PC-9 (cell line): ENCODE measurements around the gene SLC2A3. TPM values are rescaled to one million over a fixed set of nuclear protein-coding genes. Genes with fewer than 3 reads are reported as not detected.
"Not testable (repeated sequence)": the region's sequence is repeated elsewhere in the genome, so short reads cannot be mapped to it uniquely, and the experiment has no call there.

ENCODE experiments used
- Bru-seq: library from RNA; stranded (reverse); fragments of 400-500 nt; gene quantifications from one replicate; lab custom pipeline; 2021; lab: Mats Ljungman, UMichigan
- BruChase-seq, 2 experiments: library from RNA; stranded (reverse); fragments of 400-500 nt; gene quantifications; one replicate each; lab custom pipeline; 2021; lab: Mats Ljungman, UMichigan
- BruUV-seq: library from RNA; stranded (reverse); fragments of 400-500 nt; replicated peaks from 2 replicates; lab custom pipeline; 2021; lab: Mats Ljungman, UMichigan
- CTCF ChIA-PET: fragments of 300-600 bp; sonication (Branson Sonifier 250); formaldehyde crosslinking; loops from one replicate; lab custom pipeline; 2022; ENCODE audit warnings: antibody characterized with exemption; lab: Charles Lee
- POLR2A ChIA-PET: fragments of 300-600 bp; sonication (Branson Sonifier 250); formaldehyde crosslinking; loops from one replicate; lab custom pipeline; 2022; ENCODE audit warnings: antibody characterized with exemption; ENCODE audit not compliant: unreplicated experiment; lab: Charles Lee
- DNase-seq, 2 experiments: peaks; one replicate each; pipeline versions ENCODE4 v3.0.0 to v3.0.0-alpha.2; 2015 to 2022; ENCODE audit warnings: mixed read lengths in 1 of 2
- H2AFZ ChIP-seq: fragments of 200-600 bp; sonication (generic); 2 replicates; pipeline ENCODE4 v1.8.1; 2017; ENCODE audit warnings: antibody characterized with exemption
- H3F3A ChIP-seq: fragments of 200-600 bp; sonication (generic); 2 replicates; pipeline ENCODE4 v1.8.1; 2017; ENCODE audit warnings: antibody characterized with exemption, mild to moderate bottlenecking, low read depth; ENCODE audit not compliant: insufficient read depth
- H3K27ac ChIP-seq: fragments of 200-600 bp; sonication (generic); 2 replicates; pipeline ENCODE4 v1.6.1; 2016; ENCODE audit warnings: mixed run types
- H3K27me3 ChIP-seq: fragments of 200-600 bp; sonication (generic); 2 replicates; pipeline ENCODE4 v1.6.1; 2016; ENCODE audit warnings: low read depth, mixed run types; ENCODE audit not compliant: insufficient read depth
- H3K36me3 ChIP-seq: fragments of 200-600 bp; sonication (generic); 2 replicates; pipeline ENCODE4 v1.6.1; 2016; ENCODE audit warnings: low read depth, mixed run types
- H3K4me1 ChIP-seq: fragments of 200-600 bp; sonication (generic); replicated peaks from 2 replicates; pipeline ENCODE4 v1.6.1; 2016; ENCODE audit warnings: mixed run types; ENCODE audit not compliant: insufficient read depth
- H3K4me2 ChIP-seq: fragments of 200-600 bp; sonication (generic); 2 replicates; pipeline ENCODE4 v1.6.1; 2017; ENCODE audit warnings: mixed run types
- H3K4me3 ChIP-seq: fragments of 200-600 bp; sonication (generic); 2 replicates; pipeline ENCODE4 v1.6.1; 2016; ENCODE audit warnings: mixed run types
- H3K79me2 ChIP-seq: fragments of 200-600 bp; sonication (generic); 2 replicates; pipeline ENCODE4 v1.6.1; 2017; ENCODE audit warnings: low read depth, mixed run types
- H3K9me2 ChIP-seq: fragments of 200-600 bp; sonication (generic); 2 replicates; pipeline ENCODE4 v1.8.1; 2017; ENCODE audit warnings: mild to moderate bottlenecking; ENCODE audit not compliant: insufficient read depth
- H3K9me3 ChIP-seq: fragments of 200-600 bp; sonication (generic); 2 replicates; pipeline ENCODE4 v1.8.1; 2016; ENCODE audit warnings: low read depth; ENCODE audit not compliant: insufficient read depth
- H4K20me1 ChIP-seq: fragments of 200-600 bp; sonication (generic); 2 replicates; pipeline ENCODE4 v1.8.1; 2017; ENCODE audit not compliant: insufficient read depth
- CTCF ChIP-seq: fragments of 200-600 bp; sonication (generic); conservative IDR thresholded peaks from 2 replicates; pipeline ENCODE4 v1.6.1; 2017; ENCODE audit warnings: mixed run types, antibody characterized with exemption, mild to moderate bottlenecking, moderate library complexity
- EZH2 ChIP-seq: fragments of 200-600 bp; sonication (generic); IDR thresholded peaks from 2 replicates; pipeline ENCODE4 v1.8.0; 2017; ENCODE audit warnings: antibody characterized with exemption, low read depth
- intact Hi-C: fragments of 100-400 bp; cut with micrococcal nuclease; formaldehyde crosslinking; loops from one replicate; pipeline ENCODE4 v1.10.0; 2022; ENCODE audit not compliant: unreplicated experiment
- long read RNA-seq: library from polyadenylated mRNA; stranded (forward); transcript quantifications from one replicate; pipeline ENCODE4 v2.0.0, GENCODE V29; 2022
- total RNA-seq: library from RNA; stranded (reverse); gene quantifications from 2 replicates; pipeline ENCODE4 v1.2.3, GENCODE V29; 2021

Gene SLC2A3
- total RNA-seq (24.9 and 26.2 TPM in 2 replicates), Bru-seq, nascent RNA (percentile 75 among the genes with signal in this experiment), BruChase-seq, experiment 1, labeled RNA remaining after a 2-hour chase (percentile 89 among the genes with signal in this experiment), BruChase-seq, experiment 2, labeled RNA remaining after a 6-hour chase (percentile 81 among the genes with signal in this experiment)
- long read RNA-seq, transcript SLC2A3-201 (10 exons, 3,915 nt) = major isoform, 5 of 9 reads
- long read RNA-seq, partial matches to known transcripts = 2 of 9 reads
- long read RNA-seq, other reads (novel, unspliced or antisense) = 1 of 9 reads

GRCh38 chr12:7935590-7936581 is at the start of gene SLC2A3:
SLC2A3 (minus strand) TSS chr12:7936187; CDS start chr12:7936034, 153 bp downstream.
- Histone ChIP-seq H4K20me1 (no peaks in the 10 kb centered on the region; the same call in 1 of the 2 replicates), H3K27me3 (no peaks in the 10 kb centered on the region), H3K4me1 (peaks cover 34% of the 10 kb centered on the region), H3K79me2 (peaks cover 25% of the 10 kb centered on the region), H3K27ac (peak within 1 kb of the TSS; percentile 48), H3K4me3 (peak within 1 kb of the TSS; percentile 59), H3K9me3 (no peaks in the 10 kb centered on the region), H2AFZ (peak within 1 kb of the TSS; percentile 32), H3K36me3 (peaks cover 9% of the 10 kb centered on the region; the same call in 1 of the 2 replicates), H3K9me2 (no peaks in the 10 kb centered on the region), H3F3A (peaks cover 24% of the 10 kb centered on the region), H3K4me2 (peak within 1 kb of the TSS; percentile 71)
- ChIA-PET POLR2A (interaction anchor here (0.5 to 1.5 kb wide), 9 partner anchors 14 to 105 kb away, joined by 3 to 44 read pairs (median 8); no protein-coding TSS in a partner anchor), CTCF (interaction anchor here (0.5 to 3.1 kb wide), 5 partner anchors 12 to 103 kb away, joined by 3 to 19 read pairs (median 7); no protein-coding TSS in a partner anchor)
- BruUV-seq = TSS peak; percentile 86
- DNase-seq = peak; percentile 54 to 86
- TF ChIP-seq EZH2 = no peak
- TF ChIP-seq CTCF = no peak
- intact Hi-C loops = loop anchor here (1.0 kb wide), 1 partner anchor 24 kb away; no protein-coding TSS in a partner anchor

- Histone ChIP-seq H3K9me2 (no peaks in the 10 kb centered on the region), H2AFZ (no peak overlapping the region), H3K4me2 (no peak overlapping the region), H3K27me3 (no peaks in the 10 kb centered on the region), H3K4me3 (no peak overlapping the region), H3K36me3 (no peaks in the 10 kb centered on the region), H3K9me3 (no peaks in the 10 kb centered on the region), H4K20me1 (no peaks in the 10 kb centered on the region), H3K79me2 (no peaks in the 10 kb centered on the region), H3K27ac (no peak overlapping the region), H3F3A (peaks cover 37% of the 10 kb centered on the region; the same call in 1 of the 2 replicates), H3K4me1 (peaks cover 43% of the 10 kb centered on the region)
- ChIA-PET POLR2A (no interaction called here), CTCF (interaction anchor here (0.6 kb wide), 2 partner anchors 12 to 15 kb away, joined by 5 to 7 read pairs; no protein-coding TSS in a partner anchor)
- DNase-seq = no peak
- no peak for TF ChIP-seq CTCF
- TF ChIP-seq EZH2 = no peak
- no TSS peak for BruUV-seq
- intact Hi-C loops = loop anchor here (1.0 kb wide), 1 partner anchor 16 kb away; no protein-coding TSS in a partner anchor
Observed at GRCh38 chr12:7984900-7985299, 48.9 kb upstream of the SLC2A3 start.

- H3K9me2 ChIP-seq, H3K79me2 ChIP-seq, H3K27me3 ChIP-seq, BruUV-seq, H4K20me1 ChIP-seq, intact Hi-C loops, H3K36me3 ChIP-seq, H2AFZ ChIP-seq, H3K9me3 ChIP-seq, DNase-seq, H3K4me3 ChIP-seq, H3K4me2 ChIP-seq, H3K27ac ChIP-seq: not testable (repeated sequence)
- POLR2A ChIA-PET = interaction anchor here (0.7 kb wide), 1 partner anchor 317 kb away, joined by 3 read pairs; no protein-coding TSS in a partner anchor
- H3F3A ChIP-seq = peaks cover 30% of the 10 kb centered on the region; the same call in 1 of the 2 replicates
- CTCF ChIA-PET = interaction anchor here (0.6 kb wide), 1 partner anchor 49 kb away, joined by 3 read pairs; no protein-coding TSS in a partner anchor
- peaks cover 33% of the 10 kb centered on the region for H3K4me1 ChIP-seq
Observed at GRCh38 chr12:7983460-7983859, 47.5 kb upstream of the SLC2A3 start.

GRCh38 chr12:7983019-7983418 is 47.0 kb upstream of the SLC2A3 start:
- POLR2A ChIA-PET = not testable (repeated sequence)
- CTCF ChIA-PET = interaction anchor here (0.6 kb wide), 1 partner anchor 49 kb away, joined by 3 read pairs; no protein-coding TSS in a partner anchor

GRCh38 chr12:7982332-7982735 is 46.3 kb upstream of the SLC2A3 start:
- H3K79me2 ChIP-seq, H3K9me2 ChIP-seq, intact Hi-C loops, H3K36me3 ChIP-seq, BruUV-seq, H3K9me3 ChIP-seq, H2AFZ ChIP-seq, H3K4me3 ChIP-seq, H4K20me1 ChIP-seq, H3K27me3 ChIP-seq: not testable (repeated sequence)
- peak; percentile 37 to 93 for DNase-seq
- Histone ChIP-seq H3F3A (peaks cover 35% of the 10 kb centered on the region), H3K4me2 (peak overlapping the region; percentile 18; the same call in 1 of the 2 replicates), H3K27ac (peak overlapping the region; percentile 61), H3K4me1 (peaks cover 38% of the 10 kb centered on the region)
- CTCF ChIA-PET = interaction anchor here (0.7 to 1.9 kb wide), 2 partner anchors 49 to 112 kb away, joined by 3 to 8 read pairs; no protein-coding TSS in a partner anchor
- POLR2A ChIA-PET = interaction anchor here (0.6 to 1.0 kb wide), 3 partner anchors 21 to 49 kb away, joined by 6 to 9 read pairs (median 7); no protein-coding TSS in a partner anchor

More at GRCh38 chr12:7983019-7983418, 47.0 kb upstream of the SLC2A3 start:
- intact Hi-C loops, H3K9me3 ChIP-seq, H3K27me3 ChIP-seq, H2AFZ ChIP-seq, H4K20me1 ChIP-seq, H3K9me2 ChIP-seq, H3K4me3 ChIP-seq, DNase-seq, BruUV-seq, H3K36me3 ChIP-seq, H3K79me2 ChIP-seq: not testable (repeated sequence)
- peaks cover 36% of the 10 kb centered on the region for H3K4me1 ChIP-seq
- H3K27ac ChIP-seq = peak overlapping the region; percentile 61
- H3F3A ChIP-seq = peaks cover 31% of the 10 kb centered on the region
- peak overlapping the region; percentile 18; the same call in 1 of the 2 replicates for H3K4me2 ChIP-seq
